GM18909 (cell line): ENCODE measurements around the gene NF1.

Experiments used
- ATAC-seq: cut with Tn5 transposase; IDR thresholded peaks from one replicate; pipeline ENCODE4 v1.9.1; 2021; ENCODE audit warnings: mild to moderate bottlenecking; ENCODE audit not compliant: unreplicated experiment, poor library complexity

NF1 gene

GRCh38 chr17:31392002-31392855 lies 297.5 kb downstream of the NF1 start:
- no peak for ATAC-seq

GRCh38 chr17:31392856-31393748 lies 298.3 kb downstream of the NF1 start:
- no peak for ATAC-seq

- no peak for ATAC-seq
These were observed 299.0 kb downstream of the NF1 start for GRCh38 chr17:31393749-31394146.

GRCh38 chr17:31394544-31394943 lies 299.8 kb downstream of the NF1 start:
- ATAC-seq, result no peak

GRCh38 chr17:31397256-31397939 lies 302.6 kb downstream of the NF1 start:
- no peak for ATAC-seq

- ATAC-seq, result no peak
These were observed 303.9 kb downstream of the NF1 start for GRCh38 chr17:31398381-31399311.

- no peak for ATAC-seq
These were observed 305.7 kb downstream of the NF1 start for GRCh38 chr17:31400481-31400950.

GRCh38 chr17:31401456-31402254 lies 306.9 kb downstream of the NF1 start:
- ATAC-seq, result no peak

GRCh38 chr17:31404028-31404949 lies 309.5 kb downstream of the NF1 start:
- ATAC-seq, result no peak

GRCh38 chr17:31405890-31406371 lies 311.2 kb downstream of the NF1 start:
- no peak for ATAC-seq

- no peak for ATAC-seq
These were observed 313.8 kb downstream of the NF1 start for GRCh38 chr17:31408586-31408985.

- no peak for ATAC-seq
These were observed 317.0 kb downstream of the NF1 start for GRCh38 chr17:31411707-31412285.

- ATAC-seq, result no peak
These were observed 317.7 kb downstream of the NF1 start for GRCh38 chr17:31412511-31412910.

GRCh38 chr17:31413081-31413799 lies 318.5 kb downstream of the NF1 start:
- no peak for ATAC-seq

- no peak for ATAC-seq
These were observed 319.2 kb downstream of the NF1 start for GRCh38 chr17:31413874-31414549.

GRCh38 chr17:31414550-31414918 lies 319.8 kb downstream of the NF1 start:
- no peak for ATAC-seq
